Esophagus (tissue), 2 donors: ENCODE results near the gene MESP1. TPM values are rescaled to one million over a fixed set of nuclear protein-coding genes. Genes with fewer than 3 reads are reported as not detected.

Experiments
- H3K27ac ChIP-seq, 2 donors: one replicate each; pipeline ENCODE4 v1.5.1; 2013; ENCODE audit warnings: low read depth in 2 of 2, mild to moderate bottlenecking in 2 of 2, inconsistent platforms in 1 of 2, low read length in 1 of 2, moderate library complexity in 1 of 2
- H3K27me3 ChIP-seq, 2 donors: one replicate each; pipeline ENCODE4 v1.6.1; 2013; ENCODE audit warnings: low read length in 2 of 2, control low read depth in 1 of 2, mild to moderate bottlenecking in 1 of 2; ENCODE audit not compliant: insufficient read depth in 2 of 2, control insufficient read depth in 1 of 2
- H3K36me3 ChIP-seq, 2 donors: one replicate each; pipeline ENCODE4 v1.6.1; 2013; ENCODE audit warnings: low read length in 1 of 2; ENCODE audit not compliant: control insufficient read depth in 2 of 2, insufficient read depth in 2 of 2
- H3K4me1 ChIP-seq, 2 donors: one replicate each; pipeline ENCODE4 v1.6.1; 2013; ENCODE audit warnings: low read length in 1 of 2; ENCODE audit not compliant: control insufficient read depth in 2 of 2, insufficient read depth in 2 of 2
- H3K4me3 ChIP-seq, 2 donors: one replicate each; pipeline ENCODE4 v1.5.1; 2013; ENCODE audit warnings: low read length in 2 of 2, mild to moderate bottlenecking in 2 of 2, low read depth in 1 of 2, moderate library complexity in 1 of 2
- H3K9me3 ChIP-seq, 2 donors: one replicate each; pipeline ENCODE4 v1.6.1; 2013; ENCODE audit warnings: mild to moderate bottlenecking in 2 of 2, low read depth in 1 of 2, low read length in 1 of 2, moderate library complexity in 1 of 2; ENCODE audit not compliant: control insufficient read depth in 2 of 2, insufficient read depth in 1 of 2
- WGBS, 2 donors: extraction: QIAGEN DNeasy Blood & Tissue Kit; methylation state at CpG; one replicate each; pipeline ENCODE4 v1.1.7; 2013; 5-methylcytosine and 5-hydroxymethylcytosine counted together
- polyA plus RNA-seq, 2 donors: library from polyadenylated mRNA; stranded (reverse); fragments of 200-250 nt; gene quantifications; one replicate each; pipeline ENCODE4 v1.2.3, GENCODE V29; 2013
- donor health status: healthy with polysubstance abuse.
- donor health status: Bipolar disorder and iron deficiency.

MESP1 gene
- polyA plus RNA-seq, 2 donors: 0.08 to 0.35 TPM

DNA sequence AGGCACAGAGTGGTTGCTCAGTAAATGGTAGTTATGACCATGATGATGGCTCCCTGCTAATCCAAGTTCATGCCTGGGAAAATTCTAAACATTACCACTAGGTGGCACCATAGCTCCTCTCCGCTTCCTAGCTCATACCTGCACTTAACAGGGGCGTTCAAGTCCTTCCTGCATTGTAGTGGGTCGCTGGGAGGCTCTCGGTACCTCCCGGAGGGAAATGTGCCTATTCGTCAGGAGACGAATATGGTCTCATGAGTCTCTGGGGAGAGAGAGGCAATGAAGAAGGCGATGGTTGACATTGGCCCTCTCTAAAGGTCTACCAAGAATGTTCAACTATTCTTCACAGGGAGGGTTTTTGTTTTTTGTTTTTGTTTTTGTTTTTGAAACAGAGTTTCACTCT lies 10.9 kb downstream of the MESP1 start:
- H3K27me3 ChIP-seq: no peaks in the 10 kb centered on the region
- no peak overlapping the region for H3K27ac ChIP-seq
- H3K9me3 ChIP-seq: no peaks in the 10 kb centered on the region
- no peaks in the 10 kb centered on the region for H3K36me3 ChIP-seq
- no peaks in the 10 kb centered on the region for H3K4me1 ChIP-seq
- 4 to 5% methylated on average over 8 of the region's 8 CpGs for WGBS, 2 donors
- H3K4me3 ChIP-seq: no peak overlapping the region

DNA sequence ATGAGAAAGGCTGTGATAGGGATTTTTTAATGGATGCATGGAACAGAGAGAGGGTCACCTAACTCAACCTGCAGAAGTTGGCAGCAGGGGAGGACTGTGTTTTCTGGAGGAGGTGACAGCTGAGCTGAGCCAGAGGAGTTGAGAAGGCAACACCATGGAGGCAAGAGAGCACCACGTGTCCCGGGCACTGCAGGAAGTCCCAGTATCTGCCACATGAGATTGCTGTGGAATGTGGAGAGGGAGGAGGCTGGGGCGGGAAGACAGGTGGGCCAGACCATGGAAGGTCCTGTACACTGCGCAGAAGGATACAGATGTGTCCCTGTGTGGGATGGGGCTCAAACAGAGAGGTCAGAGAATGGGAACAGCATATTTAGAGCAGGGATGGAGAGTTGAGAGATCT lies 15.3 kb downstream of the MESP1 start:
- Histone ChIP-seq H3K4me3 (no peak overlapping the region), H3K27ac (no peak overlapping the region), H3K36me3 (no peaks in the 10 kb centered on the region), H3K4me1 (no peaks in the 10 kb centered on the region), H3K9me3 (no peaks in the 10 kb centered on the region), H3K27me3 (no peaks in the 10 kb centered on the region)
- WGBS, 2 donors: 61 to 71% methylated on average over 4 of the region's 4 CpGs

GRCh38 chr15:89732451-89733172 lies 18.4 kb downstream of the MESP1 start:
- no peaks in the 10 kb centered on the region for H3K9me3 ChIP-seq
- 57 to 67% methylated on average over 8 of the region's 8 CpGs for WGBS, 2 donors
- no peak overlapping the region for H3K4me3 ChIP-seq

GRCh38 chr15:89731275-89731674 lies 19.8 kb downstream of the MESP1 start:
- Histone ChIP-seq H3K27me3 (no peaks in the 10 kb centered on the region), H3K4me1 (no peaks in the 10 kb centered on the region), H3K36me3 (no peaks in the 10 kb centered on the region), H3K9me3 (no peaks in the 10 kb centered on the region), H3K4me3 (no peak overlapping the region), H3K27ac (no peak overlapping the region)
- WGBS, 2 donors: 83 to 86% methylated on average over 5 of the region's 5 CpGs

More at GRCh38 chr15:89732451-89733172, 18.4 kb downstream of the MESP1 start:
- Histone ChIP-seq H3K36me3 (no peaks in the 10 kb centered on the region), H3K27ac (no peak overlapping the region), H3K27me3 (no peaks in the 10 kb centered on the region), H3K4me1 (no peaks in the 10 kb centered on the region)

- no peak overlapping the region for H3K27ac ChIP-seq
Measured at GRCh38 chr15:89728254-89728653, 22.8 kb downstream of the MESP1 start.

DNA sequence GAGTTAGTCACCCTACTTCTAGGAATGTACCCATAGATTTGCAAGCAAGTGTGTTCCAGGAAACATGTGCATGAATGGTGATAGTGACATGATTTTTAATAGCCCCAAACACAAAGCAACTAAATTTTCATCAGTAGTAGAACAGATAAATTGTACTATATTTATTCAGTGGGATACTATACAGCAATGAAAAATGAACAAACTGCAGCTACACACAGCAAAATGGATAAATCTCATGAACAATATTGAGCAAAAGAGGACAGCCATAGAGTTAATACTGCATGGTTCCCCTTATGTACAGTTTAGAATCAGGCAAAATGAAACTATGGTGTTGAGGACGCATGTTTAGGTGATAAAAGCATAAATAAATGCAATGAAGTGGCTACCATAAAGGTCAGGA lies 26.0 kb downstream of the MESP1 start:
- Histone ChIP-seq H3K4me1 (no peaks in the 10 kb centered on the region), H3K27me3 (no peaks in the 10 kb centered on the region), H3K9me3 (no peaks in the 10 kb centered on the region), H3K4me3 (no peak overlapping the region), H3K36me3 (no peaks in the 10 kb centered on the region), H3K27ac (no peak overlapping the region)
- WGBS, 2 donors: 89 to 93% methylated on average over 1 of the region's 1 CpG

More at GRCh38 chr15:89728254-89728653, 22.8 kb downstream of the MESP1 start:
- H3K27me3 ChIP-seq: no peaks in the 10 kb centered on the region
- H3K9me3 ChIP-seq: no peaks in the 10 kb centered on the region
- no peaks in the 10 kb centered on the region for H3K4me1 ChIP-seq
- no peak overlapping the region for H3K4me3 ChIP-seq
- no peaks in the 10 kb centered on the region for H3K36me3 ChIP-seq
- 45% methylated on average over 2 of the region's 2 CpGs for WGBS, 2 donors

DNA sequence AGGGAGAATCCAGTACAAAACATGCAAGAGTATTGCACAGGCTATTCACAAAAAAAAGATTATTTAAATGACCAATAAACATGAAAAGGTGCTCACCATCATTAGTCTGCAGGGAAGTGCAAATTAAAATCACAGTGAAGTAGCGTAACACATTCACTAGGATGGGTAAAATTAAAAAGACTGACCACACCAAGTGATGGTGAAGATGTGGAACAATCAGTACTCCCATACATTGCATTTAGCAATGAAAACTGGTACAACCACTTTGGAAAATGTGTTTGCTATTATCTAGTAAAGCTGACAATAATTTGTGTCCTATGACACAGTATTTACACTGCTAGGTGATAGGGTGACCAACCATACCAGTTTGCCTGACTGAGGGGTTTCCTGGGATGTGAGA lies 26.4 kb downstream of the MESP1 start:
- H3K27ac ChIP-seq: no peak overlapping the region
- no peaks in the 10 kb centered on the region for H3K36me3 ChIP-seq
- H3K9me3 ChIP-seq: no peaks in the 10 kb centered on the region
- H3K4me3 ChIP-seq: no peak overlapping the region
- H3K27me3 ChIP-seq: no peaks in the 10 kb centered on the region
- 97 to 100% methylated on average over 1 of the region's 1 CpG for WGBS, 2 donors
- H3K4me1 ChIP-seq: no peaks in the 10 kb centered on the region

- no peaks in the 10 kb centered on the region for H3K36me3 ChIP-seq
- H3K27ac ChIP-seq: no peak overlapping the region
Measured at GRCh38 chr15:89723031-89723430, 28.0 kb downstream of the MESP1 start.

GRCh38 chr15:89714775-89715174 lies 36.3 kb downstream of the MESP1 start:
- Histone ChIP-seq H3K9me3 (no peaks in the 10 kb centered on the region), H3K27me3 (no peaks in the 10 kb centered on the region), H3K27ac (no peak overlapping the region), H3K36me3 (no peaks in the 10 kb centered on the region), H3K4me1 (no peaks in the 10 kb centered on the region), H3K4me3 (no peak overlapping the region)
- WGBS, 2 donors: 90% methylated on average over 2 of the region's 2 CpGs

More at GRCh38 chr15:89723031-89723430, 28.0 kb downstream of the MESP1 start:
- Histone ChIP-seq H3K4me1 (no peaks in the 10 kb centered on the region), H3K27me3 (no peaks in the 10 kb centered on the region), H3K9me3 (no peaks in the 10 kb centered on the region), H3K4me3 (no peak overlapping the region)
- WGBS, 2 donors: 63 to 84% methylated on average over 3 of the region's 3 CpGs

GRCh38 chr15:89707577-89707976 lies 43.5 kb downstream of the MESP1 start:
- Histone ChIP-seq H3K4me1 (no peaks in the 10 kb centered on the region), H3K9me3 (no peaks in the 10 kb centered on the region), H3K4me3 (no peak overlapping the region), H3K27ac (no peak overlapping the region), H3K36me3 (no peaks in the 10 kb centered on the region), H3K27me3 (no peaks in the 10 kb centered on the region)
- WGBS, 2 donors: 45 to 61% methylated on average over 1 of the region's 1 CpG
